Stimulated activated CD4-positive, alpha-beta T cell treated with anti-CD3 and anti-CD28 coated beads, TNF-alpha, amount 100 ng/mL, for 1 hour (primary cell): Measurements from ENCODE around the gene SH3BP1.
"Not testable (repeated sequence)": the region's sequence is repeated elsewhere in the genome, so short reads cannot be mapped to it uniquely, and the experiment has no call there.

Experiments used
- DNase-seq, 3 donors: peaks; one replicate each; pipeline ENCODE4 v3.0.0-alpha.2; 2020; ENCODE audit warnings: low read depth in 3 of 3, low spot score in 1 of 3

Gene SH3BP1

DNA sequence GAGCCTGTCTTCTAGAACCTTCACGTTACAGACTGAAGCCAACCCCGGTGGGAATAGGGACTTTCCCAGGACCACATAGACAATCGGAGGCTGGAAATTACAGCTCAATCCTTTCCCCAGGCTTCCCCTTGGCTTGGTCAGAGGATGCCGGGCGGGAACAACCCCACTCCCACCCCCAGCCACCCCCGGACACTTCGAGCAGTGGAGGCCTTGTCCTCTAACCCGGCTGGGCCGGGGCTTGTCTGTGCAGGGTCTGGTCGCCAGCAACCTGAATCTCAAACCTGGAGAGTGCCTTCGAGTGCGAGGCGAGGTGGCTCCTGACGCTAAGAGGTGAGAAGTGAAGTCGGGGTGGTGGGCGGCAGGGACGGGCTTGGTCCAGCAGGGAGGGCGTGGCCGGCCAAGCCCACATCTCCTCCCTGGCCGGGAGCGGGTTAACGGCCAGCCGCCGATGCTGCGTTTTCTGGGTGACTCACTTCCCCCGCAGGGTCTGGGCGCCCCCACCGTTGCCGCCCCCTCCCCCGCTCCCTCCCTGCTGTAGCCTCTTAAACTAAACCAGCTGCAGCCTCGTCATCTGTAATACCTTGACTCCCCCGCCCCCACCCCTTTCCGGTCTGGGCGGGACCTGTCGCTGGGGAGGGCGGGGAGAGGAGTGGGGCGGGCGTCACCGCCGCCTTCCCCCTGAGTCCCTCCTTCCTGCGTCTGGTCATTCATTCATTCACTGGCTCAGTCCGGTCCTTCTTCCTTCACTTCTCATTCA lies 37.4 kb downstream of the SH3BP1 start:
- DNase-seq = peak; percentile 89

DNA sequence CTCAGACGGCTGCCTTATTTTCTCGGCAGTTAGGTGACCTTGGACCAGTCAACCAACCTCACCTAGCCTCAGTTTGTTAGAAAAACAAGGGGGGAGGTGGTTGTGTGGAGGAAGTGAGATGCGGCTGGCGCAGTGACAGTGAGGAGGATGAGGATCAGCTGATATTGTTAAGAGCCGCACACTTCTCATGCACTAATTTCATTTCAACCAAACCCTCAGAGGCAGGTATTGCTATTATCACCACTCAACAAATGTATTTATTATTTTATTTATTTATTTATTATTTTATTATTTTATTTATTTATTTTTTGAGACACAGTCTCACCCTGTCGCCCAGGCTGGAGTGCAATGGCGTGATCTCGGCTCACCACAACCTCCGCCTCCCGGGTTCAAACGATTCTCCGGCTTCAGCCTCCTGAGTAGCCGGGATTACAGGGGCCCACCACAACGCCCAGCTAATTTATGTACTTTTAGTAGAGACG lies 38.1 kb downstream of the SH3BP1 start:
- DNase-seq = no peak

DNA sequence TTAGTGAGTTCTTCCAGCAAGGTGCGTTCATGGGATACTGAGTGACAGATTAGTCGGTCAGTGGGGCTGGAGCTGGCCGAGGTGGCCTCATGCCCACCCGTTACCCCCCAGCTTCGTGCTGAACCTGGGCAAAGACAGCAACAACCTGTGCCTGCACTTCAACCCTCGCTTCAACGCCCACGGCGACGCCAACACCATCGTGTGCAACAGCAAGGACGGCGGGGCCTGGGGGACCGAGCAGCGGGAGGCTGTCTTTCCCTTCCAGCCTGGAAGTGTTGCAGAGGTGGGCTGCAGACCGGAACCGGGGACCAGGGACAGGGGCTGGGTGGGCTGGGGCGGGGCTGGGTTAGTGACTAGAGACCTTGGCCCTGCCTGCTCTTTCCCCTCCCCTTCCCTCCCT lies 38.9 kb downstream of the SH3BP1 start:
- no peak for DNase-seq

DNA sequence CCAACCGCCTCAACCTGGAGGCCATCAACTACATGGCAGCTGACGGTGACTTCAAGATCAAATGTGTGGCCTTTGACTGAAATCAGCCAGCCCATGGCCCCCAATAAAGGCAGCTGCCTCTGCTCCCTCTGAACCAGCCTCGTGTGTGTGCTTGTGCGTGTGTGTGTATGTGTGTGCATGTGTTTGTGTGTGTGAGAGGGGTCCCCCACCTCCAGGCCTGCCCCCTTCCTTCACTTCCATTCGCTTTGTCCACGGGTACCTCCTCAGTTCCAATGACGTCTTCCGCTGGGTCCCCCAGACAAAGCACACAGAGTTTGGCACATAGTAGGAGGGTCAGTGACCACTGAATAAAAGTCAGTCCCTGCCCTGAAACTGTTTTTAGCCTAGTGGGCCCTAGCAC lies 40.2 kb downstream of the SH3BP1 start:
- DNase-seq = no peak

DNA sequence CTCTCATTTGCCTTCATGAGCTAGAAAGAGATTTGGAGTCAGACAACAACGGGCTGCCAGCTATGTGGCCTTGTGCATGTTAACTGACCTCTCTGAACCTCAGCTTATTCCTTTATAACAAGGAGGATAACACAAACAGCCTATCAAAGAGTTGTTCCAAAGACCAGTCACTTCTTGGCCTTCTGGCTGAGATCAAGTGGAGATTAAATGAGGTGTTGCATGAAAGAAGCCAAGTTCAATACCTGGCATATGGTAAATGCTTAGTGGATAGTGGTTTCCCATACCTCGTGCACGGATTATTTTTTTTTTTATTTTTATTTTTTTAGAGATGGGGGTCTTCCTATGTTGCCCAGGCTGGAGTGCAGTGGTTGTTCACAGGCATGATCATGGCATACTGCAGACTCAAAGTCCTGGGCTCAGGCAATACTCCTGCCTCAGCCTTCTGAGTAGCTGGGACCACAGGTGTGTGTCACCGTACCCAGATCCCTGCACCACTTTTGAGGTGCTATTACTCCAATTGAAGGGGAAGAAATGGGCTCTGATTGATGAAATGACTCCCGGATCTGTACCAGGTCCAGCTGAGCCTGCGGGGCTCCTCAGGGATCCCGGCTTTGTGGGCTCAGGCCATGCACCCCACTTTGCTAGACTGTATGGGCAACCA lies 40.9 kb downstream of the SH3BP1 start:
- DNase-seq = no peak

- DNase-seq = no peak
Observed at GRCh38 chr22:37681001-37681424, 41.5 kb downstream of the SH3BP1 start.

GRCh38 chr22:37681556-37682049 lies 42.1 kb downstream of the SH3BP1 start:
- peak; percentile 31 to 52 (median 49) for DNase-seq

DNA sequence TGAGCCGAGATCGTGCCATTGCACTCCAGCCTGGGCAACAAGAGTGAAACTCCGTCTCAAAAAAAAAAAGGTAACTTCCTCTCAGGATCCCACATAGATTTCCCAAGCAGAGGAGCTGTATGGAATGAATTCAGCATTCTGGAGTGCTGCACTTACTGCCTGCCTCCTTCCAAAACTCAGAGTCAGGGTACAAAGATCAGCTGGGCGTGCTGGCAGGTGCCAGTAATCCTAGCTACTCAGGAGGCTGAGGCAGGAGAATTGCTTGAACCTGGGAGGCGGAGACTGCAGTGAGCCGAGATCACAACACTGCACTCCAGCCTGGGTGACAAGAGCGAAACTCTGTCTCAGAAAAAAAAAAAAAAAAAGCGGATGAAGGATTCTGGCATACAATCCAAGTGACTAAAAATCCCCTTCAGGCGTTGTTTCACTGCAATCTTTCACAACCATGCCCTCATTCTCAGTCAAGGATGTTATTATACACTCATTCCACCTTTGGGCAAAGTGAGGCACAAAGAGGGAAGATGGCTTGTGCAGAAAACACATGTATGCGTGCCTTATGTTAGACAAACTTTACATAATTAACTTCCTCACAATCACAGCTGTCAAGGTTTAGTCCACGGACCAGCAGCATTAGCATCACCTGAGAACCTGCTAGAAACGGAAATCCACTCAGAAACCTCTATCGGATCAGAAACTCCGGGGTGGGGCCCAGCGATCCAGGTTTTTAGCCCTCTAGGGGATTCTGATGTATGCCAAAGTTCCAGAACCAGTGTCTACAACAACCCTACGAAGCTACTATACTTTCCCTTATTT lies 45.5 kb downstream of the SH3BP1 start:
- no peak for DNase-seq

- peak; percentile 31 to 67 (median 59) for DNase-seq
Observed at GRCh38 chr22:37686002-37686982, 46.8 kb downstream of the SH3BP1 start, which contains the start of gene NOL12. Gene NOL12 (plus strand): TSS chr22:37686343. CDS start chr22:37686393, 50 bp downstream.

- no peak for DNase-seq
Observed at GRCh38 chr22:37690407-37690806, 50.9 kb downstream of the SH3BP1 start.

- no peak for DNase-seq
Observed at GRCh38 chr22:37690901-37691504, 51.5 kb downstream of the SH3BP1 start.

GRCh38 chr22:37692627-37693285 lies 53.3 kb downstream of the SH3BP1 start:
- DNase-seq = no peak

DNA sequence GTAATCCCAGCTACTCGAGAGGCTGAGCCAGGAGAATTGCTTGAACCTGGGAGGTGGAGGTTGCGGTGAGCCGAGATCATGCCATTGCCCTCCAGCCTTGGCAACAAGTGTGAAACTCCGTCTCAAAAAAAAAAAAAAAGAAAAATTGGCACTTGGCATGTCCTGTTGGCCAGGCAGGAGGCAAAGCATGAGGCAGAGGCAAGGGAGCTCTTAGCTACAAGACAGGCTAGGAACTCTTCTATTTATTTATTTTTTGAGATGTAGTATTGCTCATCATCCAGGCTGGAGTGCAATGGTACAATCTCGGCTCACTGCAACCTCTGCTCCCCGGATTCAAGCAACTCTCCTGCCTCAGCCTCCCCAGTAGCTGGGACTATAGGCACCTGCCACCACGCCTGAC lies 54.7 kb downstream of the SH3BP1 start:
- DNase-seq = not testable (repeated sequence)

GRCh38 chr22:37696260-37696656 lies 56.8 kb downstream of the SH3BP1 start:
- DNase-seq = not testable (repeated sequence)

DNA sequence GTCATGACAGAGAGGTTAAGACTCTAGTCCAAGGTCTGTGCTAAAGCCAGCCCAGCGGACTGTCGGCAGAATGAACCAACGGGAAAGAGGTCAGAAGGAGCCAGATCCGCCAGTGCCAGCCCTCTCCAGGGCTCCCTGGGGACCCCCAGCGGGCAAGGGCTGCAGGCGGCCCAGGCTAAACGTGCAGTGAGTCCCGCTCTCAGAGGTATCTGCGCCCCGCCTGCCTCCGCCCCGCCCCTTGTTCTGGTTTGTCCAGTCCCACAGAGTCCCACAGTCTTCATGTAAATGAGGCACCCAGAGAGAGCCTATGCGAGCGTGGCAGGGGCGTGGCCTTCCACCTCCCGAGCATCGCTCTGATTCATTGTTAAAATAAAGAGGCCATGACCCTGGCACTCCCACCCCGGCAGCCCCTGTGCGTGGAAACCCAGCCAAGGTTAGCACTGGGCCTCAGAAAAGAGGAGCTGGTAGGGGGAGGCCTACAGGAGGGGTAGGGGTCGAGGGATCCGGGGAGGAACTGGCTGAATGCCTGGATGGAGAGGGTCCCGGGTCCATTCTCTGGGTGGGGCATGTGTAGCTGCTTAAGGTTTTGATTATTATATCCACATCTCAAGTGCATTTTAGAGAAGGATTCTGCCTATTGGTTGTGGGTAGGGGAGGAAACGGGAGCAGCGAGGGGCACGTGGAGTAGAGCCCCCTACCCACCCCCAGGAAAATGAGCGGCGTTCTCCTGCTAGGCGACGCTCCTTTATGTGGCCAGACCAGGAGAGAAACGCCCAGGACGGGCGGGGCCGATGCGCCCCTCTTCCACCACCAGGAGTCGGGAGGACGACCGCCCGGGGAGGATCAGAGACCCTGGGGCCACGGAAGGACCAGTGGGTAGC lies 57.4 kb downstream of the SH3BP1 start, which contains the start of gene TRIOBP:
TSS of gene TRIOBP (plus strand) at position 392 of the 881 bp plus-strand sequence. CDS start 4,318 bp downstream, outside the sequence.
- peak; percentile 50 to 71 (median 51) for DNase-seq

- no peak for DNase-seq
Observed at GRCh38 chr22:37697538-37697835, 58.0 kb downstream of the SH3BP1 start.

- DNase-seq = no peak
Observed at GRCh38 chr22:37701141-37701786, 61.8 kb downstream of the SH3BP1 start.

GRCh38 chr22:37703906-37704305 lies 64.4 kb downstream of the SH3BP1 start:
- no peak for DNase-seq
